Measurements from ENCODE around the gene FSHR.

DNA sequence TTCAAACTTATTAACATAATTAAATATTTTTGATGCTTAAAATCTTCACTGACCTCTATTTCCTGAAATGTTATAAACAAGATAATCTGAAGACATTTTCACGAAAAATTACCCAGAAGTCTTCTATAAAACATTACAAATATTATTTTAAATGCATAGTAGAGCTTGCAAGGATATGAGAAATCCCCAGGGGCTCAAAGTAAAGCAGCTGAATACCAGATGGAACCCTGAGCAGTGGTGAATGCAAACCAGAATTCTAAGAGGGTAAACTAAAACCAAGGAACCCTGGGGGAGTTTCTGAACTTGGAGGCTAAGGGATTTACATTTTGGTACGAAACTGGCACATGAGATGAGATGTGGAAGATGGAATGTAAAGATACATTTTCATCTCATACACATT is 83.6 kb downstream of the FSHR start:
- TF ChIP-seq LEF1 (IDR thresholded peaks at IDR 0.05; ENCODE audit: borderline replicate concordance) (no peak), SP1 (IDR thresholded peaks at IDR 0.05) (no peak), FOXA1 (IDR thresholded peaks at IDR 0.05) (no peak), ARNT (IDR thresholded peaks at IDR 0.05) (no peak), ZNF384 (IDR thresholded peaks at IDR 0.05) (no peak), FOXM1 (IDR thresholded peaks at IDR 0.05; ENCODE audit: borderline replicate concordance) (no peak), ELF4 (IDR thresholded peaks at IDR 0.05) (no peak), HDGF (IDR thresholded peaks at IDR 0.05; ENCODE audit: borderline replicate concordance) (no peak), TARDBP (IDR thresholded peaks at IDR 0.05) (no peak), L3MBTL2 (conservative IDR thresholded peaks at IDR 0.05) (no peak), CTBP1 (IDR thresholded peaks at IDR 0.05; ENCODE audit: borderline replicate concordance) (no peak), SUZ12 (IDR thresholded peaks at IDR 0.05) (no peak), BHLHE40 (IDR thresholded peaks at IDR 0.05; ENCODE audit: borderline replicate concordance) (no peak)
- TF ChIP-seq, protein P1, sequence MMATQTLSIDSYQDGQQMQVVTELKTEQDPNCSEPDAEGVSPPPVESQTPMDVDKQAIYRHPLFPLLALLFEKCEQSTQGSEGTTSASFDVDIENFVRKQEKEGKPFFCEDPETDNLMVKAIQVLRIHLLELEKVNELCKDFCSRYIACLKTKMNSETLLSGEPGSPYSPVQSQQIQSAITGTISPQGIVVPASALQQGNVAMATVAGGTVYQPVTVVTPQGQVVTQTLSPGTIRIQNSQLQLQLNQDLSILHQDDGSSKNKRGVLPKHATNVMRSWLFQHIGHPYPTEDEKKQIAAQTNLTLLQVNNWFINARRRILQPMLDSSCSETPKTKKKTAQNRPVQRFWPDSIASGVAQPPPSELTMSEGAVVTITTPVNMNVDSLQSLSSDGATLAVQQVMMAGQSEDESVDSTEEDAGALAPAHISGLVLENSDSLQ (IDR thresholded peaks at IDR 0.05) = no peak
